ENCODE data around the gene OSBPL8. TPM values are rescaled to one million over a fixed set of nuclear protein-coding genes. Genes with fewer than 3 reads are reported as not detected.

The OSBPL8 gene
- total and polyA plus RNA-seq, 10 of the 15 experiments (the other 5 are each of a cell fraction or from before 2014, with no cell fraction given) = 10.4 to 58.0 (median 32.0) TPM

- H3K9ac ChIP-seq (ENCODE audit: control insufficient read depth, insufficient read depth, low read length) = no peak overlapping the region
- H3K4me1 ChIP-seq (ENCODE audit: control insufficient read depth, insufficient read depth, low read length) = no peaks in the 10 kb centered on the region
- no peak overlapping the region for H3K27ac ChIP-seq (ENCODE audit: control insufficient read depth, insufficient read depth)
- no peak overlapping the region for H2AFZ ChIP-seq (ENCODE audit: control insufficient read depth, low read depth, low read length)
- 0 out of 4 replicates have a peak, but pooled peaks cover 0 to 3% of the 10 kb centered on the region in 2 experiments for H3K36me3 ChIP-seq (ENCODE audit: control insufficient read depth in 2 of 2, insufficient read depth in 2 of 2, low read length in 1 of 2)
- ChIA-PET SMC1A (ENCODE audit: uncharacterized antibody, unreplicated experiment) (no interaction called here), POLR2A (no interaction called here), CTCF (no interaction called here), RAD21 (ENCODE audit: unreplicated experiment) (no interaction called here)
- DNase-seq (ENCODE audit: low read depth, low spot score) (no peak), ATAC-seq (no peak), FAIRE-seq (no peak)
- H3K27me3 ChIP-seq (replicated peaks in 1 of 2; ENCODE audit: control insufficient read depth in 2 of 2, insufficient read depth in 2 of 2, low read length in 1 of 2) = no peaks in the 10 kb centered on the region
- H3K4me3 ChIP-seq = no peak overlapping the region
- H3K79me2 ChIP-seq (ENCODE audit: control insufficient read depth, insufficient read depth, low read length) = no peaks in the 10 kb centered on the region
- no TSS peak for BruUV-seq (replicated peaks)
- H3K4me2 ChIP-seq (ENCODE audit: control insufficient read depth, insufficient read depth) = no peak overlapping the region
- TF ChIP-seq CREM (IDR thresholded peaks at IDR 0.05; ENCODE audit: low read depth) = no peak
- TF ChIP-seq CHD1 (IDR thresholded peaks at IDR 0.05; ENCODE audit: low read depth, low read length) = no peak
- TF ChIP-seq IKZF1 (conservative IDR thresholded peaks at IDR 0.05) = no peak
- no peak for TF ChIP-seq FOS (IDR thresholded peaks at IDR 0.05; ENCODE audit: borderline replicate concordance, extremely low read depth, insufficient read length)
- TF ChIP-seq RFX5 (IDR thresholded peaks at IDR 0.05; ENCODE audit: low read depth, low read length) = no peak
- no peak for TF ChIP-seq TARDBP (IDR thresholded peaks at IDR 0.05; ENCODE audit: borderline replicate concordance)
- no peak for TF ChIP-seq IRF5 (IDR thresholded peaks at IDR 0.05; ENCODE audit: borderline replicate concordance)
- TF ChIP-seq ZBTB40 (IDR thresholded peaks at IDR 0.05; ENCODE audit: borderline replicate concordance) = no peak
- TF ChIP-seq RAD21 (IDR thresholded peaks at IDR 0.05; ENCODE audit: insufficient read depth, low read depth, low read length) = no peak
- no peak for TF ChIP-seq SP1 (IDR thresholded peaks at IDR 0.05; ENCODE audit: low read depth, low read length)
- no peak for TF ChIP-seq TCF3 (IDR thresholded peaks at IDR 0.05; ENCODE audit: borderline replicate concordance, insufficient read depth, low read depth, low read length)
- no peak for TF ChIP-seq PAX8 (IDR thresholded peaks at IDR 0.05)
- no peak for TF ChIP-seq ASH2L (IDR thresholded peaks at IDR 0.05; ENCODE audit: borderline replicate concordance, low read depth)
- no peaks in the 10 kb centered on the region for H3K9me3 ChIP-seq (replicated peaks; ENCODE audit: control insufficient read depth, insufficient read depth, low read length)
- H4K20me1 ChIP-seq (ENCODE audit: control insufficient read depth, insufficient read depth) = no peaks in the 10 kb centered on the region
- intact Hi-C loops (cut with micrococcal nuclease; ENCODE audit: unreplicated experiment) (no loop called here), in situ Hi-C loops (cut with MboI) (no loop called here)
- 93% methylated on average over 2 of the region's 2 CpGs for WGBS (ENCODE audit: insufficient coverage, insufficient replicate concordance, low lambda C conversion rate, missing lambda C conversion rate)
These were observed 172.0 kb downstream of the OSBPL8 start for GRCh38 chr12:76387614-76388013.

All from GM12878 (cell line).